H1 (cell line): ENCODE results near the gene VAV2. TPM values are rescaled to one million over a fixed set of nuclear protein-coding genes. Genes with fewer than 3 reads are reported as not detected.

Experiments
- CTCF ChIA-PET: fragments of 300-600 bp; sonication (Branson Sonifier 250); formaldehyde crosslinking; loops from one replicate; lab custom pipeline; 2021; ENCODE audit not compliant: partially characterized antibody; lab: Charles Lee
- POLR2A ChIA-PET: fragments of 300-600 bp; sonication (Branson Sonifier 250); formaldehyde crosslinking; loops from one replicate; lab custom pipeline; 2021; ENCODE audit warnings: inconsistent platforms; ENCODE audit not compliant: partially characterized antibody; lab: Charles Lee
- DNase-seq, 2 experiments: peaks; one replicate each; pipeline versions ENCODE4 v3.0.0 to v3.0.0-alpha.2; 2010 to 2022; ENCODE audit warnings: low spot score in 2 of 2, low read depth in 1 of 2, mixed read lengths in 1 of 2
- FAIRE-seq: peaks from 2 replicates; lab custom pipeline; 2011; peaks lifted over from hg19 to GRCh38; lab: Jason Lieb, UNC
- H2AFZ ChIP-seq: 2 replicates; pipeline ENCODE4 v1.8.1; 2012; ENCODE audit warnings: low read length, inconsistent platforms
- H2AK5ac ChIP-seq: 2 replicates; pipeline ENCODE4 v1.6.1; 2013; ENCODE audit warnings: low read depth, low read length
- H2BK120ac ChIP-seq: replicated peaks from 2 replicates; pipeline ENCODE3; 2013; ENCODE audit warnings: low read depth, low read length, inconsistent platforms
- H2BK12ac ChIP-seq: 2 replicates; pipeline ENCODE4 v1.6.1; 2013; ENCODE audit warnings: low read depth, low read length
- H2BK15ac ChIP-seq: 2 replicates; pipeline ENCODE4 v1.6.1; 2013; ENCODE audit warnings: low read length
- H2BK20ac ChIP-seq: 2 replicates; pipeline ENCODE4 v1.6.1; 2013; ENCODE audit warnings: low read length
- H2BK5ac ChIP-seq: 2 replicates; pipeline ENCODE4 v1.6.1; 2013; ENCODE audit warnings: low read depth, low read length
- H3K14ac ChIP-seq: 2 replicates; pipeline ENCODE4 v1.6.1; 2013; ENCODE audit warnings: inconsistent platforms; ENCODE audit not compliant: insufficient read length
- H3K18ac ChIP-seq: 2 replicates; pipeline ENCODE4 v1.6.1; 2013; ENCODE audit warnings: low read length; ENCODE audit errors: extremely low read depth
- H3K23ac ChIP-seq: 2 replicates; pipeline ENCODE4 v1.6.1; 2013; ENCODE audit warnings: inconsistent platforms; ENCODE audit not compliant: insufficient read length
- H3K23me2 ChIP-seq: 2 replicates; pipeline ENCODE4 v1.6.1; 2013; ENCODE audit warnings: low read depth, low read length
- H3K27ac ChIP-seq: 2 replicates; pipeline ENCODE4 v1.6.1; 2011; ENCODE audit warnings: low read depth, low read length, inconsistent platforms
- H3K27me3 ChIP-seq, 4 experiments: replicated peaks in 1 of 4; 1 replicate in 1 of 4; 2 replicates in 3 of 4; pipeline versions ENCODE4 v1.6.1 to v1.8.1; 2011 to 2013; ENCODE audit warnings: low read length in 3 of 4, mild to moderate bottlenecking in 3 of 4, inconsistent platforms in 2 of 4, mixed read lengths in 2 of 4, moderate library complexity in 1 of 4; ENCODE audit not compliant: control insufficient read depth in 3 of 4, insufficient read depth in 3 of 4; ENCODE audit errors: extremely low read depth in 1 of 4
- H3K36me3 ChIP-seq, 4 experiments: 2 replicates each; pipeline versions ENCODE4 v1.6.1 to v1.8.1; 2011 to 2013; ENCODE audit warnings: mild to moderate bottlenecking in 4 of 4, low read length in 3 of 4, moderate library complexity in 2 of 4, control low read depth in 1 of 4, inconsistent platforms in 1 of 4; ENCODE audit not compliant: insufficient read depth in 4 of 4, control insufficient read depth in 2 of 4
- H3K4ac ChIP-seq: replicated peaks from 2 replicates; pipeline ENCODE3; 2013; ENCODE audit warnings: low read length, low read depth, mixed read lengths, inconsistent platforms; ENCODE audit not compliant: insufficient read length
- H3K4me1 ChIP-seq, 4 experiments: replicated peaks in 1 of 4; 1 replicate in 1 of 4; 2 replicates in 3 of 4; pipeline versions ENCODE4 v1.6.1 to v1.8.1; 2011 to 2013; ENCODE audit warnings: low read length in 3 of 4, inconsistent platforms in 2 of 4, mixed read lengths in 1 of 4; ENCODE audit not compliant: insufficient read depth in 4 of 4, control insufficient read depth in 3 of 4
- H3K4me2 ChIP-seq, 2 experiments: 2 replicates each; pipeline versions ENCODE4 v1.6.1 to v1.8.1; 2011 to 2013; ENCODE audit warnings: low read depth in 2 of 2, low read length in 2 of 2, control low read depth in 1 of 2, inconsistent platforms in 1 of 2, mild to moderate bottlenecking in 1 of 2; ENCODE audit not compliant: insufficient read depth in 1 of 2
- H3K4me3 ChIP-seq, 4 experiments: fragments of 200-600, 300-600 bp in 1 of 4; sonication (generic), shearing (Covaris generic), sonication (Bioruptor Twin) in 1 of 4; 2 replicates each; pipeline versions ENCODE4 v1.5.1 to v1.8.1; 2011 to 2016; ENCODE audit warnings: low read length in 4 of 4, low read depth in 3 of 4, control low read depth in 2 of 4, inconsistent platforms in 2 of 4, mild to moderate bottlenecking in 2 of 4, mixed read lengths in 1 of 4, moderate library complexity in 1 of 4; ENCODE audit not compliant: insufficient read depth in 2 of 4; ENCODE audit errors: extremely low read depth in 1 of 4
- H3K56ac ChIP-seq: replicated peaks from 2 replicates; pipeline ENCODE3; 2013; ENCODE audit warnings: low read depth, mild to moderate bottlenecking, mixed read lengths, low read length, inconsistent platforms; ENCODE audit not compliant: insufficient read length
- H3K79me1 ChIP-seq: 2 replicates; pipeline ENCODE4 v1.6.1; 2013; ENCODE audit warnings: low read depth, low read length, control low read depth
- H3K79me2 ChIP-seq, 2 experiments: 2 replicates each; pipeline versions ENCODE4 v1.6.1 to v1.8.1; 2012 to 2013; ENCODE audit warnings: low read length in 2 of 2, mild to moderate bottlenecking in 2 of 2, inconsistent platforms in 1 of 2; ENCODE audit not compliant: insufficient read depth in 2 of 2, control insufficient read depth in 1 of 2
- H3K9ac ChIP-seq, 4 experiments: replicated peaks in 1 of 4; 1 replicate in 1 of 4; 2 replicates in 3 of 4; pipeline versions ENCODE4 v1.6.1 to v1.8.1; 2011 to 2013; ENCODE audit warnings: low read depth in 3 of 4, low read length in 3 of 4, control low read depth in 2 of 4, mild to moderate bottlenecking in 2 of 4, moderate library complexity in 2 of 4, inconsistent platforms in 1 of 4; ENCODE audit errors: extremely low read depth in 1 of 4
- H3K9me3 ChIP-seq, 2 experiments: 2 replicates each; pipeline versions ENCODE4 v1.6.1 to v1.8.1; 2012 to 2013; ENCODE audit warnings: mild to moderate bottlenecking in 2 of 2, moderate library complexity in 2 of 2, control low read depth in 1 of 2, inconsistent platforms in 1 of 2, low read depth in 1 of 2, low read length in 1 of 2, mixed read lengths in 1 of 2; ENCODE audit not compliant: insufficient read depth in 2 of 2
- H4K20me1 ChIP-seq, 2 experiments: replicated peaks in 1 of 2; 2 replicates each; pipeline versions ENCODE3 to v1.8.1; 2011 to 2013; ENCODE audit warnings: inconsistent platforms in 2 of 2, low read length in 2 of 2, mild to moderate bottlenecking in 1 of 2; ENCODE audit not compliant: insufficient read depth in 2 of 2, control insufficient read depth in 1 of 2
- H4K5ac ChIP-seq: 2 replicates; pipeline ENCODE4 v1.6.1; 2013; ENCODE audit warnings: low read length, low read depth, mixed read lengths, inconsistent platforms; ENCODE audit not compliant: insufficient read length
- H4K8ac ChIP-seq: 2 replicates; pipeline ENCODE4 v1.8.0; 2013; ENCODE audit warnings: mild to moderate bottlenecking, moderate library complexity, low read length, inconsistent platforms; ENCODE audit not compliant: insufficient read depth; ENCODE audit errors: extremely low read depth
- H4K91ac ChIP-seq: replicated peaks from 2 replicates; pipeline ENCODE3; 2013; ENCODE audit warnings: low read length, mixed read lengths, inconsistent platforms; ENCODE audit not compliant: insufficient read length
- ASH2L ChIP-seq: fragments of 200-600, 300-600 bp; sonication (generic); IDR thresholded peaks from one replicate; pipeline ENCODE4 v1.7.1; 2017; ENCODE audit warnings: low read length
- CEBPB ChIP-seq: IDR thresholded peaks from 2 replicates; pipeline ENCODE4 v1.6.1; 2012; ENCODE audit warnings: low read depth, low read length
- CREB1 ChIP-seq: IDR thresholded peaks from 2 replicates; pipeline ENCODE4 v1.6.1; 2012; ENCODE audit warnings: inconsistent platforms
- CTBP2 ChIP-seq: IDR thresholded peaks from 2 replicates; pipeline ENCODE4 v1.7.0; 2011; ENCODE audit warnings: borderline replicate concordance, mild to moderate bottlenecking, moderate library complexity, mixed read lengths, low read length; ENCODE audit not compliant: insufficient read depth, insufficient read length
- GABPA ChIP-seq: IDR thresholded peaks from 2 replicates; pipeline ENCODE4 v1.6.1; 2011; ENCODE audit warnings: mild to moderate bottlenecking, low read length, moderate library complexity, borderline replicate concordance; ENCODE audit not compliant: insufficient read depth
- GTF2F1 ChIP-seq: IDR thresholded peaks from 2 replicates; pipeline ENCODE4 v1.6.1; 2012; ENCODE audit warnings: low read depth, low read length, improper control_type of control experiment, borderline replicate concordance
- JUND ChIP-seq: IDR thresholded peaks from 2 replicates; pipeline ENCODE4 v1.6.1; 2011; ENCODE audit warnings: mild to moderate bottlenecking, improper control_type of control experiment, low read length
- KDM1A ChIP-seq: fragments of 200-600, 300-600 bp; sonication (generic); IDR thresholded peaks from 2 replicates; pipeline ENCODE4 v1.7.1; 2016; ENCODE audit warnings: mild to moderate bottlenecking, low read length, borderline replicate concordance
- KDM4A ChIP-seq: IDR thresholded peaks from one replicate; pipeline ENCODE4 v1.7.1; 2012; ENCODE audit warnings: low read depth, mild to moderate bottlenecking, moderate library complexity, low read length, inconsistent platforms; ENCODE audit not compliant: severe bottlenecking
- MAFK ChIP-seq: IDR thresholded peaks from 2 replicates; pipeline ENCODE4 v1.6.1; 2012; ENCODE audit warnings: low read depth, mild to moderate bottlenecking, improper control_type of control experiment, low read length
- RNF2 ChIP-seq: fragments of 200-900, 300-1000 bp; sonication (generic); IDR thresholded peaks from 2 replicates; pipeline ENCODE4 v1.7.1; 2016; ENCODE audit warnings: borderline replicate concordance, low read depth, mild to moderate bottlenecking, antibody characterized with exemption, low read length; ENCODE audit not compliant: poor library complexity, severe bottlenecking; ENCODE audit errors: missing control alignments
- SIN3A ChIP-seq, 2 experiments: IDR thresholded peaks in 1 of 2; conservative IDR thresholded peaks in 1 of 2; 2 replicates each; pipeline ENCODE4 v1.6.1; 2011 to 2012; ENCODE audit warnings: low read length in 2 of 2, improper control_type of control experiment in 1 of 2, low read depth in 1 of 2, mild to moderate bottlenecking in 1 of 2
- SRF ChIP-seq: IDR thresholded peaks from 2 replicates; pipeline ENCODE4 v1.6.1; 2011; ENCODE audit warnings: mild to moderate bottlenecking, low read depth, low read length, moderate library complexity
- TCF12 ChIP-seq: IDR thresholded peaks from 2 replicates; pipeline ENCODE4 v1.6.1; 2011; ENCODE audit warnings: low read depth, mild to moderate bottlenecking, low read length
- ZNF274 ChIP-seq: IDR thresholded peaks from 2 replicates; pipeline ENCODE4 v1.7.0; 2012; ENCODE audit warnings: low read length, borderline replicate concordance; ENCODE audit errors: extremely low read depth
- WGBS, 2 experiments: shearing (Covaris generic) in 1 of 2; methylation state at CpG; one replicate each; pipeline versions ENCODE4 v1.1.6 to v1.1.7; 2013 to 2015; ENCODE audit warnings: low lambda C conversion rate in 2 of 2, mixed read lengths in 2 of 2, inconsistent platforms in 1 of 2, low coverage in 1 of 2, missing lambda C conversion rate in 1 of 2; ENCODE audit not compliant: insufficient replicate concordance in 2 of 2, insufficient coverage in 1 of 2, insufficient read length in 1 of 2; ENCODE audit errors: extremely low coverage in 1 of 2, missing lambda C conversion rate in 1 of 2; 5-methylcytosine and 5-hydroxymethylcytosine counted together
- polyA plus RNA-seq, 7 experiments: library from polyadenylated mRNA; depleted of rRNA in 3 of 7; stranded (reverse) in 5 of 7; unstranded in 2 of 7; fragments of >200 nt in 5 of 7; fragments of 200-250 nt in 2 of 7; gene quantifications; 1 replicate in 5 of 7; 2 replicates in 1 of 7; 4 replicates in 1 of 7; pipeline versions ENCODE4 v1.2.1 to v1.2.3, GENCODE V29; 2011 to 2013; ENCODE audit warnings: missing spikeins in 2 of 7, mixed read lengths in 2 of 7
- total RNA-seq: library from RNA; stranded (reverse); fragmentation: NEBNext Ultra II Directional; extraction: Animal tissue kit (Norgen Biotek cat#: 25700); gene quantifications from 2 replicates; pipeline ENCODE4 v1.2.1, GENCODE V29; 2021

Gene VAV2
- total and polyA plus RNA-seq, 2 of the 8 experiments (the other 6 are each of a cell fraction or from before 2014, with no cell fraction given), result 13.6 to 37.6 TPM

GRCh38 chr9:133774799-133775198 lies 217.3 kb downstream of the VAV2 start:
- no peak overlapping the region for H3K14ac ChIP-seq
- FAIRE-seq (no peak), DNase-seq (no peak)
- H4K91ac ChIP-seq, result no peak overlapping the region
- no peaks in the 10 kb centered on the region for H3K27me3 ChIP-seq
- no peaks in the 10 kb centered on the region for H3K79me2 ChIP-seq
- no peaks in the 10 kb centered on the region for H3K79me1 ChIP-seq
- H2BK20ac ChIP-seq, result no peak overlapping the region
- no peak for TF ChIP-seq RNF2
- no peak for TF ChIP-seq ASH2L
- no peak for TF ChIP-seq CREB1
- TF ChIP-seq KDM4A, result no peak
- no peak for TF ChIP-seq GABPA
- no peak for TF ChIP-seq KDM1A
- TF ChIP-seq MAFK, result no peak
- TF ChIP-seq ZNF274, result no peak
- TF ChIP-seq CTBP2, result no peak
- no peak for TF ChIP-seq SRF
- no peak for TF ChIP-seq JUND
- TF ChIP-seq CEBPB, result no peak
- TF ChIP-seq TCF12, result no peak
- TF ChIP-seq GTF2F1, result no peak
- TF ChIP-seq SIN3A (conservative IDR thresholded peaks at IDR 0.05 in 1 of 2, IDR thresholded peaks at IDR 0.05 in 1 of 2; ENCODE audit: low read depth in 1 of 2, low read length in 2 of 2), result no peak
- no peak overlapping the region for H3K18ac ChIP-seq
- H2BK5ac ChIP-seq, result no peak overlapping the region
- H3K56ac ChIP-seq, result no peak overlapping the region
- H4K5ac ChIP-seq, result no peak overlapping the region
- H2AK5ac ChIP-seq, result no peak overlapping the region
- H3K4me2 ChIP-seq, result no peak overlapping the region
- H3K23ac ChIP-seq, result no peak overlapping the region
- no peaks in the 10 kb centered on the region for H3K9me3 ChIP-seq
- 90% methylated on average over 16 of the region's 16 CpGs; no CpG with 5 or more reads in 1 of the 2 experiments for WGBS, 2 experiments
- peaks cover 0 to 7% of the 10 kb centered on the region in 2 experiments for H4K20me1 ChIP-seq
- peaks cover 3 to 20% (median 12%) of the 10 kb centered on the region in 4 experiments; a peak in 6 of 8 replicates for H3K36me3 ChIP-seq
- CTCF ChIA-PET, result interaction anchor here (0.7 to 6.5 kb wide), 4 partner anchors 18 to 220 kb away, joined by 3 to 30 read pairs (median 9); no protein-coding TSS in a partner anchor
- no peak overlapping the region for H3K27ac ChIP-seq
- no peak overlapping the region for H2BK120ac ChIP-seq
- H3K9ac ChIP-seq, result no peak overlapping the region
- H2BK12ac ChIP-seq, result no peak overlapping the region
- H2AFZ ChIP-seq, result no peak overlapping the region
- POLR2A ChIA-PET, result no interaction called here
- H3K4me3 ChIP-seq, result no peak overlapping the region
- H4K8ac ChIP-seq, result no peak overlapping the region
- no peaks in the 10 kb centered on the region for H3K4me1 ChIP-seq
- no peak overlapping the region for H3K4ac ChIP-seq
- no peaks in the 10 kb centered on the region for H3K23me2 ChIP-seq
- no peak overlapping the region for H2BK15ac ChIP-seq
